CD4-positive, alpha-beta T cell (primary cell): Measurements from ENCODE around the gene ZNF280C. TPM values are rescaled to one million over a fixed set of nuclear protein-coding genes. Genes with fewer than 3 reads are reported as not detected.

ENCODE experiments used
- ATAC-seq: fragments of 200-7000 bp; cut with Tn5 transposase; one replicate; pipeline ENCODE4 v1.10.0; 2022; ENCODE audit warnings: mild to moderate bottlenecking; ENCODE audit not compliant: poor library complexity
- CTCF ChIA-PET: fragments of 350-600 bp; sonication (Branson Sonifier 250); formaldehyde crosslinking; loops from one replicate; lab custom pipeline; 2021; ENCODE audit warnings: antibody characterized with exemption, inconsistent platforms; lab: Charles Lee
- POLR2A ChIA-PET: fragments of 350-600 bp; sonication (Branson Sonifier 250); formaldehyde crosslinking; loops from one replicate; lab custom pipeline; 2021; ENCODE audit warnings: antibody characterized with exemption, inconsistent platforms; lab: Charles Lee
- DNase-seq, 14 experiments: peaks; one replicate each; pipeline ENCODE4 v3.0.0-alpha.2; 2013 to 2020; ENCODE audit warnings: mixed read lengths in 2 of 14
- H3K27ac ChIP-seq, 2 donors: one replicate each; pipeline versions ENCODE4 v1.5.1 to v1.7.0; 2013; ENCODE audit warnings: low read length in 2 of 2, low read depth in 1 of 2, mild to moderate bottlenecking in 1 of 2
- H3K27me3 ChIP-seq, 2 experiments: 1 replicate in 1 of 2; 2 replicates in 1 of 2; pipeline versions ENCODE4 v1.6.1 to v1.7.0; 2013; ENCODE audit warnings: low read length in 2 of 2, control low read depth in 1 of 2, mild to moderate bottlenecking in 1 of 2, moderate library complexity in 1 of 2; ENCODE audit not compliant: insufficient read depth in 2 of 2, control insufficient read depth in 1 of 2
- H3K36me3 ChIP-seq: one replicate; pipeline ENCODE4 v1.6.1; 2013; ENCODE audit warnings: low read length, control low read depth; ENCODE audit not compliant: insufficient read depth
- H3K4me1 ChIP-seq: one replicate; pipeline ENCODE4 v1.6.1; 2013; ENCODE audit warnings: low read length, control low read depth; ENCODE audit not compliant: insufficient read depth
- H3K4me3 ChIP-seq: one replicate; pipeline ENCODE4 v1.5.1; 2013; ENCODE audit warnings: mild to moderate bottlenecking, low read length, moderate library complexity
- H3K9me3 ChIP-seq, 2 experiments: 1 replicate in 1 of 2; 2 replicates in 1 of 2; pipeline versions ENCODE4 v1.6.1 to v1.7.0; 2013; ENCODE audit warnings: low read length in 2 of 2, mild to moderate bottlenecking in 2 of 2, control low read depth in 1 of 2, moderate library complexity in 1 of 2; ENCODE audit not compliant: control insufficient read depth in 1 of 2, insufficient read depth in 1 of 2
- H3K27ac Mint-ChIP-seq: one replicate; pipeline ENCODE4 v1.8.0; 2020; ENCODE audit warnings: mixed read lengths
- H3K27me3 Mint-ChIP-seq: one replicate; pipeline ENCODE4 v1.8.0; 2021; ENCODE audit warnings: mixed read lengths
- H3K36me3 Mint-ChIP-seq: one replicate; pipeline ENCODE4 v1.8.0; 2021; ENCODE audit warnings: low read depth, mixed read lengths
- H3K4me1 Mint-ChIP-seq: one replicate; pipeline ENCODE4 v1.8.0; 2021; ENCODE audit warnings: low read depth, mixed read lengths
- H3K4me3 Mint-ChIP-seq: one replicate; pipeline ENCODE4 v1.8.0; 2020; ENCODE audit warnings: mild to moderate bottlenecking, mixed read lengths
- H3K9me3 Mint-ChIP-seq: one replicate; pipeline ENCODE4 v1.8.0; 2020; ENCODE audit warnings: mixed read lengths
- intact Hi-C, 2 experiments: fragments of 100-400 bp; cut with DNase I in 1 of 2; cut with micrococcal nuclease in 1 of 2; formaldehyde crosslinking; loops; one replicate each; pipeline versions ENCODE4 v1.15.1 to v1.9.0; 2023 to 2025; cut with DNase I, micrococcal nuclease
- total RNA-seq, 174 experiments: library from RNA in 2 of 174; stranded (reverse) in 2 of 174; gene quantifications; one replicate each; pipeline ENCODE4 v1.2.3 and lab custom pipeline; 2021 to 2026
- TF ChIP-seq, protein P1 (sequence below): fragments of 200-600 bp; IDR thresholded peaks from one replicate; pipeline ENCODE4 v1.8.0; 2022; ENCODE audit warnings: antibody characterized with exemption, mild to moderate bottlenecking

Gene ZNF280C
- total RNA-seq, 2 experiments from 2014 or later = 3.7 to 4.2 TPM

DNA sequence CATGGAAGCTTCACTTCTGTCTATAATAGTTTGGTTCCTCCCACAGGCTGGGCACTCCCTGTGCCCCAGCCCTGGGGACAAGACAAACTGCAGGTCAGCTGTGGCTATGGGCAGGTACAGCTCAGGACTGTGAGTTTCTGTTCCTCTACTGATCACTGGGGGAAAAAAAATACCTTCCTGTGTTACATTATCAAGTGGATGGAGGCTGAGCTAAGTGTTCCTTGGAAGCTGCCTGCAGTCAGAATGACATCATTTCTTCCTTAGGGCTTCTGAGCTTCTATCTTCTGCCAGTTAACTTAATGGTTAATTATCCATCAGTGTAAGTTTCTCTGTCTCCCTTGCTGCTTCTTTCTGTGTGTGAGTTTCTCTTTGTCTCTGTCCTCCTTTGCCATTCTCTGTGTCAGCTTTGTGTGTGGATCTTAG, 92.3 kb downstream of the ZNF280C start:
- ATAC-seq = no peak
- Histone ChIP-seq H3K36me3 (peaks cover 7% of the 10 kb centered on the region), H3K9me3 (no peaks in the 10 kb centered on the region), H3K27me3 (no peaks in the 10 kb centered on the region), H3K27ac (peak overlapping the region in 1 of 2 donors; percentile 29), H3K4me3 (no peak overlapping the region), H3K4me1 (peaks cover 48% of the 10 kb centered on the region)
- TF ChIP-seq, protein P1, sequence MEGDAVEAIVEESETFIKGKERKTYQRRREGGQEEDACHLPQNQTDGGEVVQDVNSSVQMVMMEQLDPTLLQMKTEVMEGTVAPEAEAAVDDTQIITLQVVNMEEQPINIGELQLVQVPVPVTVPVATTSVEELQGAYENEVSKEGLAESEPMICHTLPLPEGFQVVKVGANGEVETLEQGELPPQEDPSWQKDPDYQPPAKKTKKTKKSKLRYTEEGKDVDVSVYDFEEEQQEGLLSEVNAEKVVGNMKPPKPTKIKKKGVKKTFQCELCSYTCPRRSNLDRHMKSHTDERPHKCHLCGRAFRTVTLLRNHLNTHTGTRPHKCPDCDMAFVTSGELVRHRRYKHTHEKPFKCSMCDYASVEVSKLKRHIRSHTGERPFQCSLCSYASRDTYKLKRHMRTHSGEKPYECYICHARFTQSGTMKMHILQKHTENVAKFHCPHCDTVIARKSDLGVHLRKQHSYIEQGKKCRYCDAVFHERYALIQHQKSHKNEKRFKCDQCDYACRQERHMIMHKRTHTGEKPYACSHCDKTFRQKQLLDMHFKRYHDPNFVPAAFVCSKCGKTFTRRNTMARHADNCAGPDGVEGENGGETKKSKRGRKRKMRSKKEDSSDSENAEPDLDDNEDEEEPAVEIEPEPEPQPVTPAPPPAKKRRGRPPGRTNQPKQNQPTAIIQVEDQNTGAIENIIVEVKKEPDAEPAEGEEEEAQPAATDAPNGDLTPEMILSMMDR = no peak
- POLR2A ChIA-PET = interaction anchor here (1.5 kb wide), 1 partner anchor 95 kb away, joined by 5 read pairs; no protein-coding TSS in a partner anchor
- peak overlapping the region; percentile 81 for H3K27ac Mint-ChIP-seq
- peak overlapping the region; percentile 65 for H3K4me3 Mint-ChIP-seq
- peaks cover 37% of the 10 kb centered on the region for H3K36me3 Mint-ChIP-seq
- intact Hi-C loops = no loop called here
- peaks cover 58% of the 10 kb centered on the region for H3K4me1 Mint-ChIP-seq
- no peaks in the 10 kb centered on the region for H3K27me3 Mint-ChIP-seq
- no peaks in the 10 kb centered on the region for H3K9me3 Mint-ChIP-seq
- DNase-seq = no peak
- CTCF ChIA-PET = no interaction called here

DNA sequence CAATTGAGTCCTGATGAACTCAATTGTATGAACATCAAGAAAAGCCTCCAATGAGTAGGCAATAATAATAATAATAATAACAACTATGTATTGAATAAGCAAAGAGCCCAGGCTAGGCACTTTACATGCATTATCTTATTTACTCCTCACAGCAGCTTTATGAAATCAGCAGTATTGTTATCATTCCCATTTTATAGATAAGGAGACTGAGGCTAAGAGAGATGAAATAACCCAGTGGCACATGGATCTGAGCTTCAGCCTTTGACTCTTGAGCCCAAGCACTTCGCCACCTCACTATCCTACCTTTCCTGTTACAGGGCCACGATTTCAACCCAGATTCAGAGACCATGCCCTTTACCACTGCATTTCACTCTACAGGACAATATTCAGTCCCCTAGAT, 93.8 kb downstream of the ZNF280C start:
- no peaks in the 10 kb centered on the region for H3K27me3 ChIP-seq
- intact Hi-C loops = loop anchor here (5.0 kb wide), 2 partner anchors 88 to 92 kb away; partner anchors contain the start of gene ZNF280C (in 1 of the 2)
- Mint-ChIP-seq H3K27me3 (no peaks in the 10 kb centered on the region), H3K4me1 (peaks cover 66% of the 10 kb centered on the region), H3K27ac (peak overlapping the region; percentile 91), H3K9me3 (no peaks in the 10 kb centered on the region), H3K36me3 (peaks cover 36% of the 10 kb centered on the region), H3K4me3 (peak overlapping the region; percentile 90)
- TF ChIP-seq, protein P1 = no peak
- peaks cover 7% of the 10 kb centered on the region for H3K36me3 ChIP-seq
- POLR2A ChIA-PET = interaction anchor here (1.8 kb wide), 1 partner anchor 88 kb away, joined by 5 read pairs; no protein-coding TSS in a partner anchor
- DNase-seq = no peak
- CTCF ChIA-PET = no interaction called here
- H3K27ac ChIP-seq = no peak overlapping the region
- no peaks in the 10 kb centered on the region for H3K9me3 ChIP-seq
- no peak for ATAC-seq
- H3K4me1 ChIP-seq = peaks cover 57% of the 10 kb centered on the region
- H3K4me3 ChIP-seq = no peak overlapping the region

DNA sequence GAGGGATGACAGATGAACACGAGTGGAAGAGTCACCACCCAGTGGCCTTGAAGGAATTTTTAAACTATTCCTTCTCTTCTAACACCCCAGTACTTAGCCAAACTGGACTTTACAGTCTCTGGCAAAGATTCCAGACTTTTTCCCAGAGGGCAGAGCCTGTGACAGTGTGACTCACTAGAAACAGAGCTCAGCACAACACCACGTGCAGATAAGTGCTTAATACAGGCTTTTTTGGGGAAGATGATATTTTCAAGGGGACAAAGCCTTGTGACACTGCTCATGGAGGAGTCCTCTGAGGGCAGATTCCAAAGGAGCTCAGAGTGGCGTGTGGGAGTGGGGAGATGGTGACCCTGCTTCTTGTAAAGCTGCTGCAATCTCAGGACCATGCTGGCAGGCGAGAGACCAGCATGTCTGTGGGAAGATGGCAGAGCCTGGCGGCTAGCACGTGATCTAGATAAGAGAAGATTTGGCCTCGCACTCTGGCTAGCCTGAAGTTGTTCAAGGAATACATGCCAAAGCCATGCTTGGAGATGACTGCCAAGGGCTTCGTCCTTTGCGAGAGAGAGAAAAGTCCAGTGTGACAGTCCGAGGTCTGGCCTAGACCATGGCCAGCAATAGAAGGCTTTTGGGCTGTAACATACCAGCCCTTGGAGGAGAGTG, 94.5 kb downstream of the ZNF280C start:
- POLR2A ChIA-PET = interaction anchor here (1.0 to 1.8 kb wide), 2 partner anchors 87 to 93 kb away, joined by 3 to 5 read pairs; no protein-coding TSS in a partner anchor

More for the DNA sequence above, 94.5 kb downstream of the ZNF280C start:
- Mint-ChIP-seq H3K36me3 (peaks cover 29% of the 10 kb centered on the region), H3K4me1 (peaks cover 59% of the 10 kb centered on the region), H3K27me3 (no peaks in the 10 kb centered on the region), H3K9me3 (no peaks in the 10 kb centered on the region), H3K4me3 (peak overlapping the region; percentile 90), H3K27ac (peak overlapping the region; percentile 91)
- H3K36me3 ChIP-seq = peaks cover 4% of the 10 kb centered on the region
- H3K4me1 ChIP-seq = peaks cover 52% of the 10 kb centered on the region
- no peaks in the 10 kb centered on the region for H3K27me3 ChIP-seq
- intact Hi-C loops = loop anchor here (5.0 kb wide), 2 partner anchors 87 to 93 kb away; partner anchors contain the start of gene ZNF280C (in 1 of the 2)
- no peaks in the 10 kb centered on the region for H3K9me3 ChIP-seq
- ATAC-seq = no peak
- TF ChIP-seq, protein P1 = no peak
- H3K4me3 ChIP-seq = peak overlapping the region; percentile 89
- peak in 1 of 14 experiments; percentile 20 for DNase-seq
- CTCF ChIA-PET = no interaction called here
- peak overlapping the region in 1 of 2 donors; percentile 52 for H3K27ac ChIP-seq
